NB4 (cell line): Measurements from ENCODE around the gene PDXK.
A peak's percentile ranks its signal among the peaks of the same experiment; 100 is the strongest.

ENCODE experiments used
- CTCF ChIP-seq: IDR thresholded peaks from one replicate; pipeline ENCODE4 v1.5.1; 2012; ENCODE audit warnings: low read depth, low read length
- MAX ChIP-seq: IDR thresholded peaks from 2 replicates; pipeline ENCODE4 v1.6.1; 2011; ENCODE audit warnings: low read depth, low read length
- MYC ChIP-seq: IDR thresholded peaks from 2 replicates; pipeline ENCODE4 v1.6.1; 2011; ENCODE audit warnings: low read depth, low read length
- POLR2A ChIP-seq: IDR thresholded peaks from 2 replicates; pipeline ENCODE4 v1.6.1; 2011; ENCODE audit warnings: mild to moderate bottlenecking; ENCODE audit not compliant: insufficient read length; ENCODE audit errors: extremely low read depth

GRCh38 chr21:43775795-43776430 lies 57.0 kb downstream of the PDXK start, which contains the start of gene CSTB:
- no peak for TF ChIP-seq CTCF
- TF ChIP-seq POLR2A: peak; percentile 65
- no peak; the same call in 1 of the 2 replicates for TF ChIP-seq MYC
- peak; percentile 82 for TF ChIP-seq MAX
